ENCODE results near the gene BCKDHB. TPM values are rescaled to one million over a fixed set of nuclear protein-coding genes. Genes with fewer than 3 reads are reported as not detected.

Gene BCKDHB
- total RNA-seq, 1 donor from 2014 or later = 10.9 TPM

Other genes starting within 250 kb of the BCKDHB start
- gene ELOVL4, start 159.1 kb upstream of the BCKDHB start, total RNA-seq = 0.37 and 0.51 TPM in 2 replicates
- 8.5 and 37.9 TPM in 2 replicates for gene TTK, start 102.0 kb upstream of the BCKDHB start, total RNA-seq

Measured in dermis blood vessel endothelial cell (primary cell).